Measurements from ENCODE around the gene HOXA4.

The HOXA4 gene

DNA sequence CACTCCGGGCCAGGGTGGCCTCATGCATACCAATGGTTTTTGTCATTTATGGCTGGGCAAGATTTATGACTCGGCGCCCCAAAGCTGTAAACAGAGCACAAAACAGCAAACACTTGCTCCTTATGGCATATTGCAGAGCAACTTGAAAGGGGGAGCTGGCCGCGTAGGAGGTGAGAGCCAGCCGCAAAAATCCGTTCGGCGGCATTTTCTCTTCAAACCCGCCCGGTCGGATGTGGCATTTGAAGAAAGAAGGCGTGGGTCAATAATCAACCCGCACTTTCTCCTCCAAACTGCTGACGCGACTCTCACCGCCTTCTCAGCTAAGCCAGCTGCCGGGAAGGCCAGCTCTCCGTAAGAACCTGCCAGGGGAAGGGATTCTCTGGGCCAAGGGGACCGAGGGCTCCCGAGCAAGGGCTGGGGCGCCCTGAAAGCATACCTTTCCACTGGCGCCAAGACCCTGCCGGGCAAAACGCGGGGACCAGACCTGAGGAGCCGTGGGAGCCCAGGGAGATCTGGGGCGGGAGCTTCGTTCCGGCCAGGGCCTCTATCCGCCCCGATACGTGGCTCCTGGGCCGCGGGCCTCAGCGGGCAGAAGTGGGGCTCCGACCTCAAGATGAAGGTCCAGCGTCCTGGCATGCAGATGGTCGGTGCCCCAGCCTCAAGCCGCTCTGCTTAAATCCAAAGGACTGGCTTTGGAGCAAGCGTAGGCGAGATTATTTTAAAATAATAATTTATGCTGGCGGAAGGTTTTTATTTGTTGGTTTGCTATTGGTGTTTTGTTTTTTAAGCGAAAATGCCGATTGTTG, 15.1 kb downstream of the HOXA4 start:
- DNase-seq = no peak

DNA sequence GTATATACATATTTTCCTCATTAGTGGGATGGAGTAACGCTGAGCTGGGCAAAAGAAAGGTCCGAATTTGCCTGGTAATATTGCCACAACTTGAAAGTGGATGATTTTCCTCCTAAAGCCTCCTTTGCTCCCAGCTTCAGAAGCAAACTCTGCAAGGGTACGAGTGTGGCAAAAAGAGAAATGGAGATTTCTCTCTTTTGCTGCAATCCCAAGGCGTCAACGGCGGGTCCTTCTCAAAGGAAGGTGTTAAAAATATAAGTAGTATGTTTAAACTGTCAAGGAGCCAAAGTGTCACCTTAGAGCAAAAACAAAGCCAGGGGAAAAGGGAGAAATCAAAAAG, 15.7 kb downstream of the HOXA4 start:
- no peak for DNase-seq

DNA sequence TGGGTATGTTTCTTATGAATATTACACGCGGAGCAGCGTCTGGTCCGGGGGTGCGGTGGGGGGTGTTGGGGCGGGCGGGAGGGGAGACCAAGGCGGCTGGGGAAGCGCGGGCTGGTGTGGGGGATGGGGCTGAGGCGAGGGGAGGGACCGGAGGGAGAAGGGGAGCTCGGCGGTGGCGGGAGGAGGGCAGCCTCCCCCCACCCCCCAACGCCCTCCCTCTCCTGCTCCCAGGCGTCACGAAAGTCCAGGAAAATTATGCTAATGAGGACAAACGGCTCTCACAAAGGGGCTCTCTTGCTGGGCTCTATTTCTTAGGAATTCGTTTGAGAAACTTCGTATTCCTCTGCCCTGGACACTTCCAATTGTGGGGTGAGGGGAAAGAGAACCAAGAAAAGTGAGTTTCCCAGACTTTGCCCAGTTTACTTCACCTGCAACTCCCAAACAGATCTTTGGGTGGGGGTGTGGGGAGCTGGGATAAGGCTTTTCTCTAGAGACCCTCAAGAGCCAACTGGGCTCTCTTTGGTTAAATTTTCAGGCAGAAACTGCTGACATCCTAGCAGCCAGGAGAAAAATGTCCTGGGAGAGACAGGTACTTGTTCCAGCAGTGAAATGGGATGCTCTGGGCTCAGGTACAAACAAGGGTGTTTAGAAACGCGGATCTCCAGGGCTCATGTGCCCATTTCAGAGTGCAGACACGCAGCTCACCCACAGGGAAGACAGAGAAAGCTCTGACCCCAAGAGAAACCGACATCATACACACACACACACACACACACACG, 16.4 kb downstream of the HOXA4 start:
- no peak for DNase-seq

DNA sequence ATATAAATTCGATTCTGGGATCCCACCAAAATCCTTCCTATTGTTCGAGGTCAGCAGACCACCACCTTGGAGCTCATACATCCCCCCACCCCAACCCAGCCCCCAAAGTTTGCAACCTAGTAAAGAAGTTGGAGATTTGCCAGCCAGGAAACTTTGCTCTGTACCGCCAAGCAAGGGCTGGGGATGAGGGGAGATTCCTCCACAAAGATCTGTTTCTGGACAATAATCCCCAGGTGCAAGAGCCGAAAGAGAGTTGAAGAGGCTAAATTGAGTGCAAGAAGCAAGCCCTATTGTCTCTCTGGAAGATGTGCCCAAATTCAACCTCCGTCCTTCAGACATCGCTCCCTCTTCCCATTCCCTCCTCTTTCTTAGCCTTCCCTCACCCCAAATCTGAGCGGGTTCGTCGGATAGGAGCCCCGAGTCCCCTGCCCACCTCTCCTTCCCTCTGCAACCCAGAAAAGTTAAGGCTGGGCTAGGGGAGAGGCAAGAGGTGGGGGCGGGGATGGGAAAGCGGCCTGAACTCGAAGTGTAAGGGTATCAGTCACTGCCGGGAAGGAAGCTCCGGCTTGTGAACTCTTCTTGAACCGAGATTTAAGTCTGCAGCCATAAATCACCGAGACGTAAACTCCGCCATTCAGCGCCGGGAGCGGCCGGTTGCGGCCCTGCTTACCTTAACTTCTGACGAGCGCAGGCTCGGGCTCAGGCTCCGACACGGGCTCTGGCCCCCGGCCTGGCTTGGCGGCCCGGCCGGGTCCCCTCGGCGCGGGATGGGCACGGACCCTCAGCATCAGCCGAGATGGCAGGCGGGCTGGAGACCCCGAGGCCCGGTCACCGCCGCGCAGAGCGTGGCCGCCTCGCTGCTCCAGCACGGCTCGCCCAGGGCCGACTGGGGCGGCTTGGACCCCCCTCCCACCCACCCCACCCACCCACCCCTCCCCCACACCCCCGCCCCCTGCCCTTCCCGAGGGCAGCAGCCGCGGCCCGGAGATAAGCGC, 17.3 kb downstream of the HOXA4 start:
- DNase-seq = no peak

DNA sequence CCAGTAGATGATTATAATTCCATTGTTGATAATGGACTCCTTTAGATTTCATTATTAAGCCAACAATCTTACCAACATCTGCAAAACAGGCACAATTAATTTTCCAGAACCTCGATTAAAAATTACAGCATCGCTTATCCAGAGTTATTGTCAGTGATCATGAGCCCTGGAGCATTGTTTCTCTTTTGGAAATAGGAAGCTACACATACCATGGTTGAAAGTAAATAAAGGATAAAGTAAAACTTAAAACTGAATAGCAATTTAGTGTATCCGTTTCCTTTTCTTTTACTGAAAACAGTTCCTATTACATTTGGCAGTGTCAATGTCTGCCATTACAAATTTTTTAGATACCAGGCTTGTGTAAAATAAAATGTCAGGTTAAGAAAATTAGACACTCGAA, 18.2 kb downstream of the HOXA4 start:
- no peak for DNase-seq

DNA sequence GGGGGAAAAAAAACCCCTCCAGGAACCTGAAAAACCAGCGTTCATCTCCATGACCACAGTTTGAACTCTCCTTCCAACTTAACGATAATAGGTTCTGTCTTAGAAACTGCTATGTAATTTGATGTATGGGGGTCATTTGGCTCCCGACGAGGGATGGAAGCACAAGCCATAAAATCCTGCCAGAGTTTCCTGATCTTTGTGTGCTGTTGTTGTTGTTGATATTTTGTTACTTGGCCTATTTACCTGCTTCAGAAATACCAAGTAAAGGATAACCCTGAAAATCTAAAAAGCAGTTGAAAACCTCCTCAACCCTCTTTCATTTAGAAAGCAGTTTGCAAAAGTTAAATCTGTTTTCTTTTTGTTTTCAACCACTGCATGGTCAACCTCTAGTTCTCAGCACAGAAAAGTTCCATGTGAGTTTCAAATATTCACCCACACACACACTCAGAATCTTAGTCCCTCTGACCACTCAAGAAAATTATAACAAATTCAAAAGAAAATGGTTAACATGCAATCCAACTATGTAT, 18.7 kb downstream of the HOXA4 start:
- no peak for DNase-seq

DNA sequence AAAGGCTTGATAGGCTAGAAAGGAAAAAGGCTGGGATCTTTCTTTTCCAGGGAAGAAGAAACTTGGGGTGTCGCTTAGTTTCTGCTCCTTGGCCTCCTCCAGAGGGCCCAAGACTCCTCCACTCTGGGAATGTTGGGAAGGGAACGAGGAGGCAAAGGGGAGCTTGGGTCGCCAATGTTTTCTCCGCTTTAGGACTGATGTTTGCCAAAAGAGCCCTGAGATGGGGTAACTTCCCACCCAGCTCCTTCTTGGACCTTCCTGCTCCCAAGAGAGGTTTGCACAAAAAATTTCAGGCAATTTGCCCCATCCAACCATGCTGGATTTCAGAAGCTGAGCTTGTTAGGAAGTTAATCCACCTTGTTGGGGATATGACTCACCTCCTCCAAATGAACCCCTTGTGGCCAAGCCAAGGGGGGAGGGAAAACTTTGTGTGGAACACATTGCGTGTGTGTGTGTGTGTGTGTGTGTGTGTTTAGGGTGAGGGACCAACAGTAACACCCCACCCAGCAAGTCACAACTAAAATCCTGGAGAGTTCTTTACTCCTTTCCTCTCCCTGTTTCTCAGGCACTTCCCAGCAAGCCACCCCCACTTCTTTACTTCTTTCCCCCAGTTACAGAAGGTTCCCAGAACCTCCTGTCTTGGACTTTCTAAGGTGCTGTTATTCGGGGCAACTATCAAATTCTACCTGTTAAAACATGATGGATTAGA, 19.4 kb downstream of the HOXA4 start:
- DNase-seq = no peak

DNA sequence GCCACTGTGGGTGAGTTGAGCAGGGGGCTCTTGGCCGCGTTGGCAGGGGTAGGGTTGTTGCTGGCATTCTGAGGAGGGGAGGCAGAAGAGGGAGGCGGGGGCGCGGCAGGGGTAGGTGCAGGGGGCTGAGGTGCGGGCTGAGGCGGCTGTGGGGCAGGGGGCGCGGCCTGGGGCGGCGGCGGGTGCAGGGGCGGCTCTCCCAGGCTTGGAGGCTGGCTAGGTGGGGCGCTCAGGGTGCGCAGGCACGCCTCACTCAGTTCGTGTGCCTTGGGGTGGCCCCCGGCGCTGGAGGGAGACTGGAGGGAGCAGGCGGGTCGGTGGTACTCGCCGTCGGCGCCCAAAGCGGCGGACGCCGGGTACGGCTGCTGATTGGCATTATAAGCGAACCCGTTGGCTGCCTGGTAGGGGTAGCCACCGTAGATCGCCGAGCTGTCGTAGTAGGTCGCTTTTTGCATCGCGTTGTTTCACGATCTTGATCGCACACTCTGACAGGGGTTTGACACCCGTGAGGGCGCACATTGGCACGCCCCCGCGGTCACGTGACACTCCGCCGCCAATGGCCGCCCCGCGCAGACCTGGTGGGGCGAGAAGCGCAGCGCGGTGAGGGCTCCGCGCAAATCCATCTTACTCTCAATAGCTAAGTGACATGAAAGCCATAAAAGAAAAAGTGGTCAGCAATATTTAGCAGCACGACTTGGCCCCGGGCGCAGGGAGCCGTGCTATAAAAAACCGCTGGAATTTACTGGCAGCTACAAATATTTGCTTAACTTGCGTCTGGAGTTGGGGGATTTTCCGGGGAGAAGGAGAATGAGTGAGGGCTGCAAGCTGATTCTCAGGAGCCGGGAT, 20.1 kb downstream of the HOXA4 start:
- DNase-seq = no peak

DNA sequence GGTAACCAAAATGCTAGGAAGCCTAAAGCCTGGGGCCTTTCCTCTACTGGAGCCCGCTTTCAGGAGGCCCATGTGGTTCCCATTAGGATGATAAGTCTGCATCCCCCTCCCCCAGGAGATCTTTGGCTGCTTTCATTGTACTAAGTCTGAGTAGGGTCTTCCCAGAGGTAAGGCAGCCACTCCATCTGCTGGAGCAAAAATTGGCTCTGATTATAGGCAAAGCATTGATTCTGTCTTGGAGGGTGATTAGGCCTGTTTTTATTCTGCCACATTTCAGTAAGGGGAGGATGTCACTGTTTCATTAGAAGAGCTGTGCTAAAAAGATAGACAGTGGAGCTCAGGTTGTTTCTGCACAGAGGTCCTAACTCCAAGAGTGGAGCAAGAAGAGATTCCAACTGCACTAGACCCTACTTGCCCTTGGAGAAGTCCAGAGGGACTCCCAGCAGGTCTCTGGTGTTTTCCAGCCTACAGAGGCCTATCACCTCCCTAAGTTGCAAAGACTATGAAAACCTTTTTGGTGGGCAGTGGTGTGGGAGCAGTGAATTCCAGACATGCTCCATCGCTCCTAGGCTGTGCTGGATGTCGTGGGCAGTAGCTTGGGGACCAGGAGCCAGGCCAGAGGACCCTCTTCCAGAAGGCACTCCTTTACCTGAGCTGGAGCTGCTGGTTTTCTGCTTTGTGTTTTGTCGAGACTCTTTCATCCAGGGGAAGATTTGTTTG, 20.9 kb downstream of the HOXA4 start:
- no peak for DNase-seq

DNA sequence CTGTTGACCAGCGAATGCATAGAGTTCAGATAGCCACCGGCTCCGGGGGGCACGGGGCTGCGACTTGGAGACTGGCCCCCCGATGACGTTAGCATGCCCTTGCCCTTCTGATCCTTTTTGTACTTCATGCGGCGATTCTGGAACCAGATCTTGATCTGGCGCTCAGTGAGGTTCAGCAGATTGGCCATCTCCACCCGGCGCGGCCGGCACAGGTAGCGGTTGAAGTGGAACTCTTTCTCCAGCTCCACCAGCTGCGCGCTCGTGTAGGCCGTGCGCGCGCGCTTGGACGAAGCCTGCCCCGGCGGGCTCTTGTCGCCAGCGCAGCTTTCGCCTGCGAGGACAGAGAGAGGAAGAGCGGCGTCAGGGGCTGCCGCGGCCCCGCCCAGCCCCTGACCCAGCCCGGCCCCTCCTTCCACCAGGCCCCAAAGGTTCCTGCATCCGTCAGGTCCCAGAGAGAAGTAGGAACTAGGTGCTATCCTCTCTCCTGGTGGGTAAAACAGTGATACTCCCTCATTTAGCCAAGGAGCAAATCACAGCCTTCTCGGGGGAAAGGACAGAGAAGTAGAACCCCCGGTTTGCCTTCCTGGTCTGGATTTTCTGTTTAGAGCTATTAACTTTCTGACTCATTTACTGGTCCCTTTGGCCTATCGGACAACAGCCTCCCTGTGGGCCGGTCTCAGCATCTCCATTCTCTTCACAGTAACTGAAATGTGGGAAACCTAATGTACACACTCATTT, 22.0 kb downstream of the HOXA4 start:
- no peak for DNase-seq

DNA sequence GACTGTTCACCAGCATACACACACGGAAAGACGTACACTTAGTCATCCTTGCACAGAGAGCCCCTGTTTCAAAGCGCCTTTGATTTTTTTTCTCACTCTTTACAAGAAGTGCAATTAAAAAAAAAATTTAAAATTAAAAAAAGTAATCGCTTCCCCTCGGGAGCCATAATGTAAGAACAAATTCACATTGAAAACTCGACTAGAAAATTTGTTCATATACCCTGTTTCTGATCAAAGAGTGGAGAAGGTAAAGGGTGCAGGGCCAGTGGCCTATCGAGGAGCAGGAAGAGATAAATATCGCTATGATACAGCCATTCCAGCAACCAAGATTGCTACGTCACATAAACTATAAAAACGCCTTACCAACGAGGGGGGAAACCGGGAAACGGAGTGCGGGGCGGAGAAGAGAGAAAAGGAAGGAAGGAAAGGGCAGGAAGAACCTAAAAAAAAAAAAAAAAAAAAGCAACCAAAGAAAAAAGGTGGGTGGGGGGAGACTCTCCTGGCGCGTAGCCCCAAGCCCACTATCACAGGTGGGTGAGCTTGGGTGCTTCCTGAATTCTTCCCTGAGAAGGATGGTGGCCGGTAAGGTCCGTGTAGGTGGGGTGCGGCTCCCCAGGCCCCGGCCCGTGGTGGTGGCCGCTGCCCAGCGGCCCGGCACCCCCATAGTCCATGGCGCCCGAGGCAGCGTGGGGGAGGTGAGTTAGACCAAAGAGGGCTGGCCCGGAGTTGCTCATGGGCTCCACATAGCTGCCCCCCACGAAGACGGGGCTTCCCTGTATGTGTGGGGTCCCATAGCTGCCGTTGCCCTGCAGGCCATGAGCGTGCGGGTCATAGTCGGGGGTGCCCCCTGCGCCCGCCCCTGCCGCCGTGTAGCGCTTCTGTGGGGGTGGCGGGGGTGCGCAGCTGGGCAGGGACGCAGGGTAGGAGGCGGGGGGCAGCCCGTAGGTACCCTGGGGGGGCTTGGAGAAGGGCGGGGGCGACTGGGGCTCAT, 22.9 kb downstream of the HOXA4 start:
- DNase-seq = no peak

DNA sequence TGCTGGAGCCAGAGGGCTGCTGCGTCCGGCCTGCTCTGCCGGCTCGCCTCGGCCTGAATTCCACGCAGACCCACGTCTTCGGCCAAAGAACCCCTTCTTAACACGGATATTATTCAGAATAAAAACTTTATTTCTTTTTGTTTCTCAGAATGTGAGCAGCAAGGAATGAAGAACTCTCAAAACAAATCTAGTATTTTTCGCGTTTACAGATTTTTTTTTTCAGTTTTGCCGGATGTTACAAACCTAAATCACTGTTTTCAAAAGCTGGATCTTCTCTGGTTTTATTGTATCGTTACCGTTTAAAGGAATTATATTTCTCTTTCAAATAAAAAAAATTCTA, 23.7 kb downstream of the HOXA4 start:
- DNase-seq = no peak

DNA sequence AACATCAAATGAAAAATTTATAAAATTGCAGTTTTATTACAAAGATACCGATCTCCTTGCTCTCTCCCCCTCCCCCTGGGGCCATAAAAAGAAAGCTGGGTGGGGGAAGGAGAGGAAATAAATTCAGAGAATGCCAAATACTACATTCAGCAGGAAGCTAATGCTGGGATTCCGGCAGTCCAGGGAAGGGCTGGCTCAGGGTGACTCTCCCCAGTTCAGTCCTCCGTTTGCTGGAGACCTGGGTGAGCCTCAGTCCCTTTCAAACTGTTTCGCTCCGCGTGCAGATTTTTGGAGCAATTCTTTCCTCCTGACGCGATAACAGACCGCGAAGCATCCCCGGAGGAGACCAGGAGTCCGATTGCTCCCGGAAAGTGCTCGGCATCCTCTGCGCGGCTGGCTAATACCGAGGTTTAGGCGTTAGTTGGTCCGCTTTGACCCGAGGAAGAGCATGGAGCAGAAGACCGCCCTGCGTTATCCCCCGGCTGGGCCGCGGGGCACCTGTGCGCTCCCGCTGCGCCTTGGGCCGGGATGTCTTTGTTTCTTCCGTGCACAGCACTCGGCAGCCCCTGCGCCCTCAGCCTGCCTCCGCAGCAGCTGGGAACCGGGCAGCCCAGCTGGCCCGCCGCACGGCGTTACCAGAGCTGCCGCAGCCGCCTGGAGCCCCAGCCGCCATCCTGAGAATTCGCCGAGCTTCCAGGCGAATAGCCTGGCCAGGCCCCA, 24.2 kb downstream of the HOXA4 start:
- DNase-seq = no peak

DNA sequence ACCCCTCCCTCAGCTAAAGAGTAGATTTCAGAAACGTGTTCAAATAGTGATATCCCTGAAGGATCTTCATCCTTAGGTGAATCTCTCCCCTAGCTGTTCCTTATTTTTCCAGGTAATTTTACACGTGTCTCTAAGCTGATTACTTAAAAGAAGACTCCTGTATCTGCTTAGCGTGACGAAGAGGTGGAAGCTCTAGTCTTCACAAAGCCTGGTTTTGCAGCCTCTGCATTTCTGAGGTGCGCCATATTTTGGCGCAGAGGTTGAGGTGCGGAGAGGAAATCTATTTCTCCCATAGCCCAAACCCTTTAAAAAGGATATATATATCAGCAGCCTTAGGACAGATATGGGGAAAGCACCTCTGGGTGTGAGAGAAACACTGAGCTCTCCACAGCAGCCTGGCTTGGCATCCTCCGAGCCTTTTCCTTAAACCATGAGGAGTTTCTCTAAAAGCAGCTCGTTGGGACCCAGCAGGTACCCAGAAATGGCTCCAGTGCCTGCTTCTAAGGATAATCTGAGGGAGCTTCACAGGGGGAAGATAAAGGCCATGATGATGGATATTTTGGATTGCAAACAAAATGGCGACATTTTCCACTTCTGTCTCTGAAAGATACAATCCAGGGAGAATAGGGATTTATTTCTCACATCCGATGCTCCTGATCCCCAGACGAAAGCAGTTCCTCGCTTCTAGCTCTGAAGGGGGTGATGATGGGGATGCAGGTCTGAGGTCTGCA, 25.1 kb downstream of the HOXA4 start:
- DNase-seq = no peak

DNA sequence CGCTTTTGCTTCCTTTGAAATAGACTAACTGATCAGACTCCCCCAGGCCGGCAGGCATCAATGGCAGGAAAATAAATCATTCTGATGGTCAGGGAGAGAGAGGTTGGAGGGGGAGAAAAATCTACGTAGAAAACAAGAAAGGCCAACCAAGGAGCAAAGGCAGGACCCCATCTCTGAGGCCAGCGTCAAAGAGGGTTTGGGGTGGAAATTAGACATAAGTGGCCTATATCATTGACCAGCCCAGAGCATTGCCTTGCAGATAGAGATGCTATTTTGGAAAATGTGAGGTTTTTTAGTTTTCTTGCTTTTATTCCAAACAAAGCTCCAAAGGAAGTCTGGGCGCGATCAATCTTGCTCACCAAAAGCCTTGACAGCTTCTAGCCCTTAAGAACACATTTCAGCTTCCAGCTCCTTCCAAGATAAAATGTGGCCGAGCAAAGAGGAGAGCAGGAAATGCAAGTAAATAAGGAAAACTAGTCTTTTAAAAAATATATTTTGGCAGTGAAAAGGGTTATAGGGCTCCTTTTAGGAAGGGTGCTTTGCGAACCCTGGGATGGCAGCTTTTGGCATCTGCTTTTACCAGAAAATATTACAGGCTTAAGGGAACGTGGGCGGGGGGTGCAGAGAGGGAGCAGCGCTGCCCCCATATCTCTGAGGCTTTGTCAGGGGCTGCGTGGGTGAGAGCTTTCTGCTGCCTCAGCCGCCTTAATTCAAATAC, 26.1 kb downstream of the HOXA4 start:
- DNase-seq = no peak

DNA sequence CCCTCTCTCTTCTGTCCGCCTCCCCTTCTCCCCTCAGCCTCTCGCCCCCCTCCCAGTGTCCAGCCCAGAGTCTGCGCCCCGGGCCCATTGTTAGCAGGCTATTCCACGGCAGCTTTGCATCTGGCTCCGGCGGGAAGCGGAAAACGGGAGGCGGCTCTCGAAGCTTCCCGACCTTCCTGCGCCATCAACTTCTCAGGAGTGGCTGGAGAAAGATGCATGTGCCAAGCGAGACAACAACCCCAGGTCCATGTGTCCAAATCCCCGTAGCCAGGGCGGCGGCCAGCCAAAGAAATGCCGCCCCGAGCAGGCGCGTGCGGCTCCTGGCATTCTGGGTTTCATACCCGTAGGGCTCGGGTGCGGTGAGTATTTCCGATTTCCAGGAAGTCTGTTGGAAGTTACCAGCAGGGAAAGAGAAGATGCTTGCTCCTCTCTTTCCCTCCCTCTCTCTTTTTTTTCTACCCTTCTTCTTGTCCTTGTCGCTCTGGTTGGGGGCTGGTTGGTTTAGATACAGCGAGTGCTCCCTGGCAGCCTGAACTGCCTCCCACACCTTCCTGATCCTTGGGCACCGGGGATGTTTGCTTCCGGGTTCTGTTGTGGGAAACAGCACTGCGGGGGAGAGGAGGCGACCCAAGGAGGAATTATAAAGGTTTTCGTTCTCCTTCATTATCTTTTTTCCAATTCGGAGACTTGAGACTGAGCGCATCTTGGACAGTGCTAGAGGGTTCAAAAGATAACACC, 26.9 kb downstream of the HOXA4 start:
- DNase-seq = no peak

Data from DMS79 (cell line).